H1 (cell line): ENCODE data around the gene SYMPK. TPM values are rescaled to one million over a fixed set of nuclear protein-coding genes. Genes with fewer than 3 reads are reported as not detected.

Source experiments
- CBX5 ChIP-seq: fragments of 300-800, 300-1000 bp; sonication (generic); IDR thresholded peaks from 2 replicates; pipeline ENCODE4 v1.7.1; 2016; ENCODE audit warnings: antibody characterized with exemption, low read length, low read depth
- FOSL1 ChIP-seq: IDR thresholded peaks from 2 replicates; pipeline ENCODE4 v1.6.1; 2011; ENCODE audit warnings: mild to moderate bottlenecking, low read depth, low read length, moderate library complexity; ENCODE audit not compliant: insufficient read depth
- RFX5 ChIP-seq: IDR thresholded peaks from 2 replicates; pipeline ENCODE4 v1.6.1; 2011; ENCODE audit warnings: low read depth, low read length, improper control_type of control experiment, borderline replicate concordance
- SP2 ChIP-seq: IDR thresholded peaks from 2 replicates; pipeline ENCODE4 v1.6.1; 2012; ENCODE audit warnings: mild to moderate bottlenecking, low read length, inconsistent platforms
- TEAD4 ChIP-seq: IDR thresholded peaks from 2 replicates; pipeline ENCODE4 v1.6.1; 2012; ENCODE audit warnings: low read depth, low read length, inconsistent platforms, mixed read lengths
- polyA plus RNA-seq, 7 experiments: library from polyadenylated mRNA; depleted of rRNA in 3 of 7; stranded (reverse) in 5 of 7; unstranded in 2 of 7; fragments of >200 nt in 5 of 7; fragments of 200-250 nt in 2 of 7; gene quantifications; 1 replicate in 5 of 7; 2 replicates in 1 of 7; 4 replicates in 1 of 7; pipeline versions ENCODE4 v1.2.1 to v1.2.3, GENCODE V29; 2011 to 2013; ENCODE audit warnings: missing spikeins in 2 of 7, mixed read lengths in 2 of 7
- total RNA-seq: library from RNA; stranded (reverse); fragmentation: NEBNext Ultra II Directional; extraction: Animal tissue kit (Norgen Biotek cat#: 25700); gene quantifications from 2 replicates; pipeline ENCODE4 v1.2.1, GENCODE V29; 2021
- TF ChIP-seq, protein P1 (sequence below): IDR thresholded peaks from 2 replicates; pipeline ENCODE4 v1.6.1; 2012; ENCODE audit warnings: low read length, inconsistent platforms
- TF ChIP-seq, protein P2 (sequence below), 3 experiments: IDR thresholded peaks; 1 replicate in 2 of 3; 2 replicates in 1 of 3; pipeline versions ENCODE4 v1.5.1 to v1.6.1; 2011; ENCODE audit warnings: low read length in 3 of 3, mild to moderate bottlenecking in 3 of 3, inconsistent platforms in 2 of 3, low read depth in 1 of 3, moderate library complexity in 1 of 3; ENCODE audit not compliant: insufficient read depth in 1 of 3; ENCODE audit errors: control extremely low read depth in 1 of 3

Gene SYMPK
- total and polyA plus RNA-seq, 2 of the 8 experiments (the other 6 are each of a cell fraction or from before 2014, with no cell fraction given) = 93.6 to 99.5 TPM

GRCh38 chr19:45804959-45805230 is 58.1 kb downstream of the SYMPK start (continued):
- TF ChIP-seq, protein P1, sequence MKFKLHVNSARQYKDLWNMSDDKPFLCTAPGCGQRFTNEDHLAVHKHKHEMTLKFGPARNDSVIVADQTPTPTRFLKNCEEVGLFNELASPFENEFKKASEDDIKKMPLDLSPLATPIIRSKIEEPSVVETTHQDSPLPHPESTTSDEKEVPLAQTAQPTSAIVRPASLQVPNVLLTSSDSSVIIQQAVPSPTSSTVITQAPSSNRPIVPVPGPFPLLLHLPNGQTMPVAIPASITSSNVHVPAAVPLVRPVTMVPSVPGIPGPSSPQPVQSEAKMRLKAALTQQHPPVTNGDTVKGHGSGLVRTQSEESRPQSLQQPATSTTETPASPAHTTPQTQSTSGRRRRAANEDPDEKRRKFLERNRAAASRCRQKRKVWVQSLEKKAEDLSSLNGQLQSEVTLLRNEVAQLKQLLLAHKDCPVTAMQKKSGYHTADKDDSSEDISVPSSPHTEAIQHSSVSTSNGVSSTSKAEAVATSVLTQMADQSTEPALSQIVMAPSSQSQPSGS = no peak
- TF ChIP-seq FOSL1 = no peak
- TF ChIP-seq RFX5 = no peak
- TF ChIP-seq SP2 = no peak
- no peak for TF ChIP-seq CBX5
- TF ChIP-seq, protein P2, sequence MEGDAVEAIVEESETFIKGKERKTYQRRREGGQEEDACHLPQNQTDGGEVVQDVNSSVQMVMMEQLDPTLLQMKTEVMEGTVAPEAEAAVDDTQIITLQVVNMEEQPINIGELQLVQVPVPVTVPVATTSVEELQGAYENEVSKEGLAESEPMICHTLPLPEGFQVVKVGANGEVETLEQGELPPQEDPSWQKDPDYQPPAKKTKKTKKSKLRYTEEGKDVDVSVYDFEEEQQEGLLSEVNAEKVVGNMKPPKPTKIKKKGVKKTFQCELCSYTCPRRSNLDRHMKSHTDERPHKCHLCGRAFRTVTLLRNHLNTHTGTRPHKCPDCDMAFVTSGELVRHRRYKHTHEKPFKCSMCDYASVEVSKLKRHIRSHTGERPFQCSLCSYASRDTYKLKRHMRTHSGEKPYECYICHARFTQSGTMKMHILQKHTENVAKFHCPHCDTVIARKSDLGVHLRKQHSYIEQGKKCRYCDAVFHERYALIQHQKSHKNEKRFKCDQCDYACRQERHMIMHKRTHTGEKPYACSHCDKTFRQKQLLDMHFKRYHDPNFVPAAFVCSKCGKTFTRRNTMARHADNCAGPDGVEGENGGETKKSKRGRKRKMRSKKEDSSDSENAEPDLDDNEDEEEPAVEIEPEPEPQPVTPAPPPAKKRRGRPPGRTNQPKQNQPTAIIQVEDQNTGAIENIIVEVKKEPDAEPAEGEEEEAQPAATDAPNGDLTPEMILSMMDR (IDR thresholded peaks at IDR 0.05; ENCODE audit: control extremely low read depth in 1 of 3, insufficient read depth in 1 of 3, low read depth in 1 of 3, low read length in 3 of 3) = no peak
- no peak for TF ChIP-seq TEAD4
